GM21737 (cell line): ENCODE data around the gene NAB1.
A peak's percentile ranks its signal among the peaks of the same experiment; 100 is the strongest.
"Not testable (repeated sequence)": the region's sequence is repeated elsewhere in the genome, so short reads cannot be mapped to it uniquely, and the experiment has no call there.

Experiments used
- ATAC-seq: cut with Tn5 transposase; IDR thresholded peaks from one replicate; pipeline ENCODE4 v1.9.1; 2021; ENCODE audit warnings: mild to moderate bottlenecking, moderate library complexity; ENCODE audit not compliant: unreplicated experiment

The NAB1 gene

GRCh38 chr2:190708650-190709049 is 59.8 kb downstream of the NAB1 start:
- not testable (repeated sequence) for ATAC-seq

- ATAC-seq = no peak
Observed at GRCh38 chr2:190711069-190711468, 62.2 kb downstream of the NAB1 start.

DNA sequence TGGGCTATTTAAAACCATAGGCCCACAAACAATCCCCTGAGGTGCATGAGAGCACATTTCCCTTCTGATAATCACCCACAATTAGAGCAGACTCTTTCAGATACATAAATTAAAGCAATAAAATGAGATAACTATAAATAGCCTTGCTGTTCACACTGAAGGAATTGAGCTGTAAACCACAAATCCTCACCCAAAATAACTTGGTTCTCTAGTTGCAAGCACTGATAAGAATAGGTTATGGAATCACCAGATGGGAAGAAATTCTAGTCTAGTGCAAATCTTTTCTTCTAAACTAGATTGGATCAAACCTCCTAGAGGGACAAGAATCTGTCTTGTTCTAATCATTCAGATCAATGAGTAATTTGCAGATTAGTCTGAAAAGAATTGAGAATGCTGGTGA is 64.6 kb downstream of the NAB1 start:
- no peak for ATAC-seq

GRCh38 chr2:190714958-190715357 is 66.1 kb downstream of the NAB1 start:
- no peak for ATAC-seq

DNA sequence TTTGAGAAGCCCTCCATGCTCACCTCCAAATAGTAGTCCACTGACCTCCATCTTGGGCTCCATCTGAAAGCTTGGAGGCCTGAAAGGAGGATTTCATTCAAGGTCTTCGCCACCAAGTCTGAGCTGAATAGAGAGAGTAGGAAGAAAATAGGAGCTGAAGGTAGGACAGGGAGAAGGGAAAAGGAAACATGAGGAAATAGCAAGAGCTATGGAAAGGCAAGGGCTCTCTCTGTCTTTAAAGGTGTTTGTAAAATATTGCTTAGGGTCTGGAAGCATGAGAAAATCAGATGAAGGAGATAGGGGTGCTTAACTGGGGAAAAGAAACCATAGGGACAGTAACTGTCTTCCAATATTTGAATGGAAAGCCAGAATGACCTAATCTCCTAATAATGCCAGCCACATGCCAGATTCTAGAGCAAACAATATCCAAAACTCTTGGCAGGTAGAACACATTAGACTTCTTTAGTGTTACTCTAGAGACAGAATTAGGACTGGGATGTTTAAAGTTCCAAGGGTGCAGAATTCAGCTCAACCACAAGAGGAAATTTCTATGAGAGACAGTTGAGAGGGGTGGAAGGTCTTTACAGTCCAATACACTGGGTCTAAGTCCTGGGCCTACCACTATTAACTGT is 67.4 kb downstream of the NAB1 start:
- no peak for ATAC-seq

DNA sequence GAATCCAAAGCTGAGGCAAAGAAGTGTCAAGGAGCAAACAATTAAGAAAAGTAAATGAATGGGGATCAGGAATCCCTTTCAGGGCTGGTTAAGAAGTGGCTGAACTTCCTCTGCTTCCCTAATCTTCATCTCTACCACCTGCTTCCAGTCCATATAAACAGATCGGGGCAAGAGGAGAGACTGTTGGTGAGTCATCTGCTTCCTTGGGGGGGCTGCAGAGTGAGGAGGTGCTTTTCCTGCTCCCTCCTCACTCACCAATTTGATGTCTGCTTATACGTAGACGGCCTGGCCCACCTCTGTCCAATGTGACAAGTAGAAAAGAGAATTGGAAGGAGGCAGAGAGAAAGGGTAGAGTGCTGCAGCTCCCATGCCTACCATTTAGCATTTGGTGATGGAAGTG is 68.4 kb downstream of the NAB1 start:
- ATAC-seq = no peak

DNA sequence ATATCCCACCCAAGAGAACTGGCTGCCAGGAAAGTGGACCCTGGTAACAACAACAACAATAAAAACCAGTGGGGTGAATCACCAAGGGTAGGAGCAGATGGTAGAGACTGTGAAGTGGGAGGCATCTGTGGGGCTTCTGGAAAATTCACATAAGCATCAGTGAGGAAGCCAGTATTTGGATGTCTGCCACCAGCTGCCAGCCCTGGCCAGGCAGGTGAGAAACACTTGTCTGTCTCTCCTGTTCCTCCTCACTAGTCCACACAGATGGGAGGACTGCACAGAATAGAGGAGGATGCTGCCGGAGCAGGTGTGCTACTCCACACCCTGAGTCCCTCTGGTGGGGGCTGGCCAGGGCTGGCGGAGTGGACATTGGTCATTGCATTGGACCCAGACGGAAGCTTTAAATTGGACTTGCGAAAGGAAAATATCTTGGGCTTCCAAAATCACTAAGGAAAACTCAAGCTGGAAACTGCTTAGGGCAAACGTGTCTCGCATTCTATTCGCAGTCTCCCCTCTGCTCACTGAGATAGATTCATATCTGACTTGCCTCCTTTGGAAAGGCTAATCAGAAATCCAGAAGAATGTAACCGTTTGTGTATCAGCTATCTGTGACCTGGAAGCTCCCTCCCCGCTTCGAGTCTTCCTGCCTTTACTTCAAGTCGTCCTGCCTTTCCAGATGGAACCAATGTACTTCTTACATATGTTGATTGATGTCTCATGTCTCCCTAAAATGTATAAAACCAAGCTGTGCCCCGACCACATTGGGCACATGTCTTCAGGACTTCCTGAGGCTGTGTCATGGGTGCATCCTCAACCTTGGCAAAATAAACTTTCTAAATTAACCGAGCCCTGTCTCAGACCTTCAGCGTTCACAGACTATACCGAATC is 69.1 kb downstream of the NAB1 start:
- ATAC-seq = no peak

DNA sequence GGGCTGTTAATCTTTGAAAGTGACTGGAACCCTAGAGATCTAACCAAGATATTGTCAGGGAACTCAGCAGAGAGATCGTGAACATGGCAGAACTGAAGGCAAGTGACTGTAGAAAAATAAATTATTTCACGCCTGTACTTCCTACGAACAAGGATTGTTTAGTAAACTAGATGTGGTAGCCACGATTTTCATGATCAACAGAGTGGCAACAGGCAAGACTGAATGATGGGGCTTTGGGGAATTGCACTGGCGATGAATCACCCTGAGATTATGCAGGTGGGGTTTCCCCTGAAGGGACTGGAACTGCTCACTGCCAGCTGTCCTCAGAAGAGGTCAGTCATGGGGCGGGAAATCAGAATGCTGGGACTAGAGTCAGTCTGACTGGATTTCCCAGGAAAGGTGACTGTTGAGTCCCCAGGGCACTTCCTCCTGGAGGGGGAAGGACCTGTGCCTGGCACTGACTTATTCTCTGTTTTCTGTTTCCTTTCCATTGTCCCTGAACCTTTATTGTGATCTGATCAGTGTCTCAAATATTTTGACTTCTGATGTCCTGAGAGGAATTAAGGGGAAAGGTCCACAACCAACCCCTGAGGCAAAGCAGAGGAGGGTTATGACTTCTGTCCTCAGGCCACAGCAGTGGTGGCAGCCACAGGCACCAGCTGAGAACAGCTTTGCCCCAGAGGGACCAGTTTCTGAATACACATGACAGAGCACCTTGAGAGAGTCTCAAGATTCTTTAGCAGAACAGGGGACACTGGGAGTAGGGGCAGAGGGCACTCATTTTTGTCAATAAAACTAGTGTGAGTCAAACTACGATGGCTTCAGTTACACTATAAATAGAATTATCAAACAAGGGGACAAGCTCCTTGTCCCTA is 70.0 kb downstream of the NAB1 start:
- ATAC-seq = peak; percentile 64

- ATAC-seq = no peak
Observed at GRCh38 chr2:190720276-190720675, 71.4 kb downstream of the NAB1 start.

DNA sequence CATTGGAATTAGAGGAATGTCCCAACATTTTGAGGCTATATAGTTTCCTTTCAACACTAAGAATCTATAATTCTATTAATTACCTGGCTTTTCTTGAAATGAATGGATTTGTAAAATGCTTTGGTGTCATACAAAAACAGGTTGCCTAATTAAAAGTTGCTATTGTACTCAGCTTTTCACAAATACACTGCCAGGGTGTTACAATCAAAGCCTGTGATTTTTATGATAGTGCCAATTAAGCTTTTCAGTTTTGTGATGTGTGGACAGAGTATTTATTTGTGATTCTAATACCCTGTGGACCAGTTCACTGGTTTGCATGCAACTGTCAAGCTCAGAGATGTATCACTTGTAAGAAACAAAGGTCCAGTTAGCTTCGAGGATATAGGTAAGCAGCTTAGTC is 71.8 kb downstream of the NAB1 start:
- ATAC-seq = no peak

DNA sequence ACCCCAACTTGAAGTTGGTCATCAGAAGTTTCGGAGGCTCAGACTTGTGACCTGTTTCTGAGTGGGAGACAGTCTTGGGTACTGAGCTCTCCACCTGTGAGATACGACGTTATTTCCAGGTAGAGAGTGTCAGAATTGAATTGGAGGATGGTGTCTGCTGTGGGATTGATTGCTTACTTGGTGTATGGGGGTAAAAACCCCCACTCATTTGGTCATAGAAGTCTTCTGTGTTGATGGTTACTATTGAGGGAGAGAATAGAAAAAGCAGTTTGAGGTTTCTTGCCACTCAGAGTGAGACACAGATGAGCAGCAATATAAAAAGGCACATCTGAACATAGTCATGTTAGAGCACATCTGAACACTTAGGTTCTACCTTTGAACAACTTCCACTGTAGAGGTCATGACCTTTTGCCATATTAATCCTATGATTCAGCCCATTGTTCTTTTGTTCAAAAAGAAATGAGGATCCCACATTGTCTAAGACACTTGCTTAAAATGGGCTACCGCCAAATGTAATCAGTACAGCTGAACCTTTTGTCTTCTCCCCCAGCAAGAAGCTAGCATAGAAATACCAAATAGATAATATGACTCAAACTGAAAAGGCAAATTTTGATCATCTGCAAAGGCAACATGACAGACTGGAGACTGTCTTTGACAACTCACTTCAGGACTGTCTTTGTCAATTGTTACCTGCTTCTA is 73.3 kb downstream of the NAB1 start:
- peak; percentile 52 for ATAC-seq

DNA sequence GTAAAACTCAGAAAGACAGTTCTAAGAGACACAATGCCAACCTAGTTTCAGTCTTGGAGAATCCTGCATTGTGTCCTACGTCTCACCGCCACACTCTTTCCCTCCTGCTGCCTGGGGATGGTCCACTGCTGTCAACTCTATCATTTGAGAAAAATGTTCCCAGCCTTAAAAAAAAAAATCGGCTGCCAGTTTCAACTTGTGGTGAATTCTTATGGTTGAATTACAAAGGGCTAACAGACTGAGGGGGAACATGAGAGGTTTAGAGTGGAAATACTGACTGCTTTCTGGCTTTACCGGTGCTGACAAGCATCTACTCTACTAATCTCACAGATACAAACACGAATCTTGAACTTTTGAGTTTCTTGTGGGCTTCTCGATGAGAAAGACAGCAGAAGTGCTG is 74.0 kb downstream of the NAB1 start:
- ATAC-seq = no peak

DNA sequence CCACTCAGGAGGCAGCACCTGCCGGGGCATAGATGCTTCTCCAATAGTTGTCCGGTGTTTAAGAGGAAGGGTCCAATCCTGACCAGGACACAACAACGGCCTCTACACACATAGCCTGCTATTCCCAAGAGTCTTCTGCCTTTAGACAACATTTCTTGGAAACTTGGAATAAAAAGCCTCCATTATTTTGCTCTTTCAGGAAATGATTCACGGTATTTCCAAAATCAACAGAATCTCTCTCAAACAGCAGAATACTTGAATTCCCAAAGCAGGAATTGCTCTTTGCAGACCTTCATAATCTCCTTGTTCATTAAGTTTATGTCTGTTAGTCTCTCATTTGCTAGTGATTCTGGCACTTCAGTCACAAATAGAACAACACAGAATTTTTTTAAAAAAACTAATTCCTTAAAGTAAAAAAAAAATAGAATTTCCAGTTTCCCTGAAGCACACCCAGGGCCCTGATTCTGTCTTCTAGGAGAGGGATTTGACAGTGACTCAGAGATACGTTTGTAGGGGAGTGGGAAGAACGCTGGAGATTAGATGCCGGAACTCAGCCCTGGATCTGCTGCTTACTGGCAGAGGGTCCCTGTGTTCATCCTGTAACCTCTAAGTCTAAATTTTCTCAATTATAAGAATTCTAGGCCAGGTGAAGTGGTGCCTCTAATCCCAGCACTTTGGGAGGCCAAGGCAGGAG is 74.7 kb downstream of the NAB1 start:
- no peak for ATAC-seq

- no peak for ATAC-seq
Observed at GRCh38 chr2:190726255-190726654, 77.4 kb downstream of the NAB1 start.

- no peak for ATAC-seq
Observed at GRCh38 chr2:190736355-190736754, 87.5 kb downstream of the NAB1 start.

GRCh38 chr2:190740449-190740848 is 91.6 kb downstream of the NAB1 start:
- no peak for ATAC-seq
